ENCODE results near the gene AUTS2.

Gene AUTS2

DNA sequence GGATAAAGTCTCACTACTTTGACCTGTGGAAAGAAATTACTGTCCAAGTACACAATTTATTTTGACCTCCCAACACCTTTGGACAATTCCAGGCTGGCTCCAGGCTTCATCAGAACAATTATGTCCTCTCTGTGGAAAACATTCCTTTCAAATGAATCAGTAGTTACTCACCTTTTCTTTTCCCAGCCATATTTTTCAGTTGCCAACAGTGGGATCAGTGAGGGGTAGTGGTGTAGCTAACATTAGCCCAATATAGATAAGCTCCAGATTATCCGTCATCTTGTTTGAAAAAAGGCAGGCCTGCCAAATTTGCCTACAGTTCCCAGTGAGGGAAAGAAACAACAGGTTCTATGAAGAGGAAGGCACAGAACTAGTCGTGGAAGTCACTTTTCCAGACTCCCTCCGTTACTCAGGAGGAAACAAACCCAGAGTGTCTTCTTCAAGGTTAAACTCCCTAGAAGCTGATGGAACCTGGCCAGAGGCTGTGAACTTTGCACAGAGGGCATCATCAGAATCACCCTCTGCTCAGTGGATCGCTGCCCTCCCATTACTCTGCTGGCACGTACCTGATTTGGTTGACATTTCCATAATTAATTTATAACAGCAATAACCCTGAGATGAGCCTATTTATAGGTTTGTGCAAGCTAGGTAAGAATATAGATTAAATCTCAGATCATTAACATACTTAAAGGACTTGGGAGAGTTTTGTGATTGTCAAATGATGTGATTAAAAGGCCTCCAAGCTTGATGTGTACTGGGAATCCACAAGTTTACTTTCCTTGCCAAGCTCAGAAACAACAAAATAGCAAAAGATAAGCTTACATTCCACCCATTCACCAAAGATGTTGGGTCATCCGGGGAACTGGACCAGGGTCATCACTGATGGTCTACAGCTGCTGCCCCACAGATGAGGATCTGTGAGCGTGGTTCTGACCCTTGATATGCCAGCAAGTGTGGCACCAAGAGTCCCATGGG lies 879.0 kb downstream of the AUTS2 start:
- TF ChIP-seq, protein P1, sequence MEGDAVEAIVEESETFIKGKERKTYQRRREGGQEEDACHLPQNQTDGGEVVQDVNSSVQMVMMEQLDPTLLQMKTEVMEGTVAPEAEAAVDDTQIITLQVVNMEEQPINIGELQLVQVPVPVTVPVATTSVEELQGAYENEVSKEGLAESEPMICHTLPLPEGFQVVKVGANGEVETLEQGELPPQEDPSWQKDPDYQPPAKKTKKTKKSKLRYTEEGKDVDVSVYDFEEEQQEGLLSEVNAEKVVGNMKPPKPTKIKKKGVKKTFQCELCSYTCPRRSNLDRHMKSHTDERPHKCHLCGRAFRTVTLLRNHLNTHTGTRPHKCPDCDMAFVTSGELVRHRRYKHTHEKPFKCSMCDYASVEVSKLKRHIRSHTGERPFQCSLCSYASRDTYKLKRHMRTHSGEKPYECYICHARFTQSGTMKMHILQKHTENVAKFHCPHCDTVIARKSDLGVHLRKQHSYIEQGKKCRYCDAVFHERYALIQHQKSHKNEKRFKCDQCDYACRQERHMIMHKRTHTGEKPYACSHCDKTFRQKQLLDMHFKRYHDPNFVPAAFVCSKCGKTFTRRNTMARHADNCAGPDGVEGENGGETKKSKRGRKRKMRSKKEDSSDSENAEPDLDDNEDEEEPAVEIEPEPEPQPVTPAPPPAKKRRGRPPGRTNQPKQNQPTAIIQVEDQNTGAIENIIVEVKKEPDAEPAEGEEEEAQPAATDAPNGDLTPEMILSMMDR (IDR thresholded peaks at IDR 0.05; ENCODE audit: low read depth, low read length) = no peak
- H3K4me3 ChIP-seq (ENCODE audit: low read depth, low read length) = no peak overlapping the region

DNA sequence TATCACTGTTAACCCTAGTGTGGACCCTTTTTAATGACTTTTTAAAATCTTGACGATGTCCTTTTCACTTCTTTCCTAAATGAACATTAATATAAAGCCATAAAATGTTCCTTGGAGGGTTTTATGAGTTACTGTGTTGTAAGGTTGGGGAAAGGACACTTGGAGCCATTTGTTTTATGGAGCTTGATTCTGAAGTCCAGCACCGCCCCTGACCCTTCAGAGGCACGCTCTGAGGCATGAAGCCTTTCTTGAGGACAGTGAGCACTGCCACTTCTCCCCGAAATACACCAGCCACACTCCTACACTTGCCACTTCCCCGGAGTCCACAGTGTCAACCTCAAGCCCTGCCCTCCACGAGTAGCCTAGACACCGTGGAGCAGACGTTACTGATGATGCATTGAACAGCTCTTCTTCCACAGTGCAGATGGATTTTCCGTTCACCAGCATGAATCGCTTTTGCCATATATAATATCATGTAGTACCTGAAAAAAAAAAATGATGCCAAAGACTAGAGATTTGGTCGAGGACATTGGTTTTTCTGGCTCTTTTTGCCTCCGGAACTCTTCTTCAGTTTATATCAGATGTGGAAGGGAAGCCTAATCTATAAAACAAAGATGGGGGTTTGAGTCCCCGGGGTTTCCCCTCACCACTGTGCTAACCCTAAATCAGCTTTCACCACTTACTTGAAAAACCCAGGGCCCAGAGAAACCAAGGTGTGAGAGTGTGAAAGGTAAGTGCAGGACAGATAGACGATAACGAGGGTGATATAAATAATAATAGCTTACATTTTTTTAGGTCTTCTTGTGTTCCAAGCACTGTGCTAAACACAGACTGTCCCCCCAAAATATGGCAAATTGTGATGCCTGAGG lies 881.1 kb downstream of the AUTS2 start:
- TF ChIP-seq, protein P1 (IDR thresholded peaks at IDR 0.05; ENCODE audit: low read depth, low read length) = no peak
- no peak overlapping the region for H3K4me3 ChIP-seq (ENCODE audit: low read depth, low read length)

DNA sequence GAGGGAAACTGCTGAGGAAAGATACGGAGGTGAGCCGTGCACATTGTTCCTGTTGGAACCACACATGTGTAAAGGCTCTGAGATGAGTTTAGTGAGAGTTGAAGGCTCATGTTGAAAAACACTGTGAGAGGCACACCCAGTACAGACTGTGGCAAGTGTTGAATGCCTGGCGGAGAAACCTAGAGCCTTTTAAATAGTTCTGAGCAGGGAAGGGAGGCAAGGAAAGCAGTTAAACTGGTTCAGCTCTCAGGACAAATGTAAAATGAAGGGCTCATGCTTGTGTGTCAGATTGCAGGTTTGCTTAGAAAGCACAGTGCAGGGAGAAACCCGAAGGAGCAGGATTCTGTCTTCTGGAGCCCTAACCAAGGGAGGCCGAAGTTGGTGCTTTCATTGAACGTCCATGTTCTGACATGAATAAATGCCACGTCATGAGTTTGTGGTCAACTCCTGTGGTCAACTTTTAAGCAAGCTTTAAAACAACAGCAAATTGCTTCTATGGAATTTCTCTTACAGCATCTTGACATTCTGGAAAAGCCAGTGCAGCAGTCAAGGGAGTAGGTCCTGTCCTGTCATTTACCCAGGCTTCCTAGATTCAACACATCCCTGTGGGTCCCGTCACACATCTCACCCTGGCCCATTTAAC lies 882.8 kb downstream of the AUTS2 start:
- TF ChIP-seq, protein P1 (IDR thresholded peaks at IDR 0.05; ENCODE audit: low read depth, low read length) = no peak
- no peak overlapping the region for H3K4me3 ChIP-seq (ENCODE audit: low read depth, low read length)

DNA sequence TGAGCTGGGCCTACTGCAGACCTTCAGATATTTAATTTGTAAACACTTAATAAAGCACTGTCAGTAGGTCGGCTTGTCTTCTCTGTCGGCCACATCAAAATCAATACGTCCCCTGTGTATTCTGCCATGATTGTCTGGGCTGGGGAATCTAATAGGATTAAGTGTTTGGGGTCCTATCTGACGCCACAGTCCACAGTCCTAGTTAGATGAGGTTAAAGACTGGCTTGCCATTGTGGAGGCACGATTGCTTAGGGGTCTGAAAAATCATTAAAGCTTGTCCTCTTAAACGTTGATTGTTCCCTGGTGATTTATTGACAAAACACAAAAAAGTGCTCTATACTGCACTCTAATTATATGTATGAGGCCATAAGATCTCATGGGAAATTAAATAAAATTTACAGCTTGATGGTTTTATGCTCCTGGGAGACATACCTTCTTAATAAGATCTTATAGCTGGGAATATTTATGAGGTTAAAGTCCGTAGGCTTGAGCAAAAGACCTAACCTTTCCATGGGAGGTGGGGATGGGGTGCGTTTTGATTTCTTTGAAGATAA lies 883.4 kb downstream of the AUTS2 start:
- H3K4me3 ChIP-seq (ENCODE audit: low read depth, low read length) = no peak overlapping the region
- TF ChIP-seq, protein P1 (IDR thresholded peaks at IDR 0.05; ENCODE audit: low read depth, low read length) = no peak

DNA sequence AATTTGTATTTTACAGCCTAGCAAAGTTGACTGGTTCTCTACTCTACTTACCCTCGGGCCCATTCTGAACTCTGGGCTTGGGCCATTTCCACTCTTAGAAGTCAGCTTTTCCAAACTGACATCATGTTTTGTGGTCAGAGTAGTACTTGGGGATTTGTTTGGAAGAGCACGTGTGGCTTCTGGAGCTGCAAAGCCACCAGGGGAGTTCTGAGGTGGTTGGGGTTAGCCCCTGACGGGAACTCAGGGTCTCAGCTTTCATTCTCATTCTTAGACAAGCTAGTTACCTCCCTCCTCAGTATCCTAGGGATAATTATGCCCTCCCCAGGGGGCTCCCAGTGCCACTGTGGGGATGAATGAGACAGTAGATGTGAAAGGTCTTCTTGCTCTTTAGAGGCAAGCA lies 886.0 kb downstream of the AUTS2 start:
- TF ChIP-seq, protein P1 (IDR thresholded peaks at IDR 0.05; ENCODE audit: low read depth, low read length) = no peak
- H3K4me3 ChIP-seq (ENCODE audit: low read depth, low read length) = no peak overlapping the region

- no peak overlapping the region for H3K4me3 ChIP-seq (ENCODE audit: low read depth, low read length)
- TF ChIP-seq, protein P1 (IDR thresholded peaks at IDR 0.05; ENCODE audit: low read depth, low read length) = no peak
Measured at GRCh38 chr7:70486977-70487376, 888.7 kb downstream of the AUTS2 start.
